Natural killer cell (primary cell): Measurements from ENCODE around the gene SMIM45.

Experiments
- ATAC-seq, 3 donors: fragments of 150-1000 bp in 2 of 3; fragments of 200-7000 bp in 1 of 3; cut with Tn5 transposase; 1 replicate in 1 of 3; 2 replicates in 2 of 3; pipeline ENCODE4 v1.10.0; 2021; ENCODE audit warnings: mild to moderate bottlenecking in 2 of 3, moderate library complexity in 2 of 3
- DNase-seq, 2 donors: peaks; one replicate each; pipeline versions ENCODE4 v3.0.0 to v3.0.0-alpha.2; 2013 to 2021; ENCODE audit warnings: mixed read lengths in 1 of 2
- H3K27ac ChIP-seq: one replicate; pipeline ENCODE4 v1.5.1; 2013; ENCODE audit warnings: mild to moderate bottlenecking, low read length
- H3K27me3 ChIP-seq: one replicate; pipeline ENCODE4 v1.6.1; 2013; ENCODE audit warnings: low read length; ENCODE audit not compliant: control insufficient read depth, insufficient read depth
- H3K36me3 ChIP-seq: one replicate; pipeline ENCODE4 v1.6.1; 2013; ENCODE audit warnings: low read length; ENCODE audit not compliant: control insufficient read depth, insufficient read depth
- H3K4me1 ChIP-seq: one replicate; pipeline ENCODE4 v1.6.1; 2013; ENCODE audit warnings: low read length; ENCODE audit not compliant: control insufficient read depth, insufficient read depth
- H3K4me3 ChIP-seq: one replicate; pipeline ENCODE4 v1.5.1; 2013; ENCODE audit warnings: low read length
- H3K9me3 ChIP-seq: one replicate; pipeline ENCODE4 v1.6.1; 2013; ENCODE audit warnings: low read length; ENCODE audit not compliant: control insufficient read depth, insufficient read depth
- H3K27ac Mint-ChIP-seq, 2 donors: one replicate each; pipeline ENCODE4 v1.8.0; 2022; ENCODE audit warnings: mild to moderate bottlenecking in 2 of 2, mixed read lengths in 2 of 2, moderate library complexity in 1 of 2
- H3K27me3 Mint-ChIP-seq, 2 donors: one replicate each; pipeline ENCODE4 v1.8.0; 2022; ENCODE audit warnings: low read depth in 2 of 2, mixed read lengths in 2 of 2
- H3K36me3 Mint-ChIP-seq: one replicate; pipeline ENCODE4 v1.8.0; 2022; ENCODE audit warnings: mixed read lengths
- H3K4me1 Mint-ChIP-seq, 2 donors: one replicate each; pipeline ENCODE4 v1.8.0; 2022; ENCODE audit warnings: mixed read lengths in 2 of 2
- H3K4me3 Mint-ChIP-seq: one replicate; pipeline ENCODE4 v1.8.0; 2022; ENCODE audit warnings: mild to moderate bottlenecking, moderate library complexity, mixed read lengths
- H3K9me3 Mint-ChIP-seq, 2 donors: one replicate each; pipeline ENCODE4 v1.8.0; 2022; ENCODE audit warnings: mixed read lengths in 2 of 2
- CTCF ChIP-seq: fragments of 200-600 bp; IDR thresholded peaks from one replicate; pipeline ENCODE4 v1.8.0; 2022; ENCODE audit warnings: antibody characterized with exemption
- WGBS: methylation state at CpG from one replicate; pipeline ENCODE4 v1.1.7; 2013; ENCODE audit warnings: missing lambda C conversion rate; ENCODE audit not compliant: insufficient coverage; 5-methylcytosine and 5-hydroxymethylcytosine counted together
- intact Hi-C: fragments of 100-400 bp; cut with micrococcal nuclease; formaldehyde crosslinking; loops from one replicate; pipeline ENCODE4 v1.14.2; 2022

SMIM45 gene

GRCh38 chr22:41917903-41918791 lies 33.8 kb upstream of the SMIM45 start:
- H3K4me1 ChIP-seq = peaks cover 53% of the 10 kb centered on the region
- peaks cover 0 to 20% of the 10 kb centered on the region in 2 donors for H3K4me1 Mint-ChIP-seq
- H3K9me3 Mint-ChIP-seq = no peaks in the 10 kb centered on the region
- no peak overlapping the region for H3K27ac Mint-ChIP-seq
- no peak overlapping the region for H3K4me3 ChIP-seq
- H3K36me3 Mint-ChIP-seq = no peaks in the 10 kb centered on the region
- peaks cover 13 to 16% of the 10 kb centered on the region in 2 donors for H3K27me3 Mint-ChIP-seq
- H3K27ac ChIP-seq = no peak overlapping the region
- no peaks in the 10 kb centered on the region for H3K36me3 ChIP-seq
- ATAC-seq = no peak
- intact Hi-C loops = no loop called here
- WGBS = 59% methylated on average over 23 of the region's 23 CpGs
- DNase-seq = peak in 1 of 2 donors; percentile 56
- no peaks in the 10 kb centered on the region for H3K9me3 ChIP-seq
- no peak for TF ChIP-seq CTCF
- H3K4me3 Mint-ChIP-seq = peak overlapping the region; percentile 25
- H3K27me3 ChIP-seq = peaks cover 43% of the 10 kb centered on the region

- peak overlapping the region; percentile 79 for H3K4me3 Mint-ChIP-seq
- H3K9me3 ChIP-seq = no peaks in the 10 kb centered on the region
- TF ChIP-seq CTCF = no peak
- H3K27ac Mint-ChIP-seq = peak overlapping the region in 1 of 2 donors; percentile 54
- DNase-seq = peak in 1 of 2 donors; percentile 61
- H3K36me3 Mint-ChIP-seq = no peaks in the 10 kb centered on the region
- peaks cover 52% of the 10 kb centered on the region for H3K4me1 ChIP-seq
- peaks cover 36% of the 10 kb centered on the region for H3K27me3 ChIP-seq
- H3K27ac ChIP-seq = peak overlapping the region; percentile 72
- no peaks in the 10 kb centered on the region for H3K36me3 ChIP-seq
- peak in 2 of 3 donors; percentile 57 to 61 for ATAC-seq
- intact Hi-C loops = no loop called here
- WGBS = 6% methylated on average over 62 of the region's 62 CpGs
- no peaks in the 10 kb centered on the region for H3K9me3 Mint-ChIP-seq
- H3K27me3 Mint-ChIP-seq = peaks cover 11 to 13% of the 10 kb centered on the region in 2 donors
- H3K4me1 Mint-ChIP-seq = peaks cover 0 to 19% of the 10 kb centered on the region in 2 donors
- H3K4me3 ChIP-seq = peak overlapping the region; percentile 49
Observed at GRCh38 chr22:41919357-41920224, 32.4 kb upstream of the SMIM45 start.

GRCh38 chr22:41920271-41920976 lies 31.5 kb upstream of the SMIM45 start:
- Mint-ChIP-seq H3K27me3 (peaks cover 11 to 18% of the 10 kb centered on the region in 2 donors), H3K4me3 (peak overlapping the region; percentile 80), H3K9me3 (no peaks in the 10 kb centered on the region), H3K4me1 (peaks cover 0 to 15% of the 10 kb centered on the region in 2 donors), H3K36me3 (no peaks in the 10 kb centered on the region), H3K27ac (peak overlapping the region in 1 of 2 donors; percentile 54)
- 46% methylated on average over 21 of the region's 21 CpGs for WGBS
- no peak for ATAC-seq
- H3K4me3 ChIP-seq = no peak overlapping the region
- H3K9me3 ChIP-seq = no peaks in the 10 kb centered on the region
- TF ChIP-seq CTCF = no peak
- no peak for DNase-seq
- no peaks in the 10 kb centered on the region for H3K36me3 ChIP-seq
- peaks cover 32% of the 10 kb centered on the region for H3K27me3 ChIP-seq
- peaks cover 47% of the 10 kb centered on the region for H3K4me1 ChIP-seq
- H3K27ac ChIP-seq = peak overlapping the region; percentile 72
- intact Hi-C loops = no loop called here
